ENCODE measurements around the gene P2RX3. TPM values are rescaled to one million over a fixed set of nuclear protein-coding genes. Genes with fewer than 3 reads are reported as not detected.

Gene P2RX3
- total RNA-seq, 2 experiments from 2014 or later: not detected

DNA sequence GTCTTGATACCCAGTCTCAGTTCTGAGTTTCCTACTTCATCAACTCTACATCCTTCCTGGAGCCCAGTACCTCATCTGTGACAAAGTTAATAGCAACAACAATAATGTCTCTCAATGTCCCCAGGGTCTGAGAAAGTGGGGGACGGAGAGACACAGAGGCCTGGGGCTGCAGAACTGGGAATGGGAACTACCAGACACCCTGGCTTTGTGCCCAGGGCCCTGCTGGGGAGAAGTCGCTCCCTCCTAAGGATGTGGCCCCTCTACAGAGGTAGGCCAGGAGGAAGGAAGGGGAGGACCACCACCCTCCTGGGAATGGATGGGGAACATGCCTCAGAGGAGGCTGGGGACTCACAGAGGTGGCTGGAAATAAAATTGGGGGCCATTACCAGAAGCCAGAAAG, 37.3 kb downstream of the P2RX3 start:
- Histone ChIP-seq H3K4me2 (ENCODE audit: low read length) (no peak overlapping the region), H3K36me3 (ENCODE audit: insufficient read depth, low read length) (no peaks in the 10 kb centered on the region), H2AFZ (ENCODE audit: low read length) (no peak overlapping the region), H3K27ac (ENCODE audit: low read depth, low read length, poor library complexity, severe bottlenecking) (no peak overlapping the region), H3K9me2 (ENCODE audit: insufficient read depth, low read length) (no peaks in the 10 kb centered on the region), H3K79me2 (ENCODE audit: insufficient read depth, low read depth, low read length) (no peaks in the 10 kb centered on the region), H3K4me3 (ENCODE audit: low read depth, low read length, poor library complexity, severe bottlenecking) (no peak overlapping the region), H3K9me3 (ENCODE audit: low read length) (no peaks in the 10 kb centered on the region), H3K4me1 (ENCODE audit: insufficient read depth, low read length, poor library complexity, severe bottlenecking) (no peaks in the 10 kb centered on the region), H4K20me1 (ENCODE audit: insufficient read depth, low read length) (no peaks in the 10 kb centered on the region)
- DNase-seq (ENCODE audit: low spot score): no peak
- no peak for TF ChIP-seq EZH2phosphoT487 (IDR thresholded peaks at IDR 0.05; ENCODE audit: borderline replicate concordance, low read depth, low read length)
- TF ChIP-seq, protein P1, sequence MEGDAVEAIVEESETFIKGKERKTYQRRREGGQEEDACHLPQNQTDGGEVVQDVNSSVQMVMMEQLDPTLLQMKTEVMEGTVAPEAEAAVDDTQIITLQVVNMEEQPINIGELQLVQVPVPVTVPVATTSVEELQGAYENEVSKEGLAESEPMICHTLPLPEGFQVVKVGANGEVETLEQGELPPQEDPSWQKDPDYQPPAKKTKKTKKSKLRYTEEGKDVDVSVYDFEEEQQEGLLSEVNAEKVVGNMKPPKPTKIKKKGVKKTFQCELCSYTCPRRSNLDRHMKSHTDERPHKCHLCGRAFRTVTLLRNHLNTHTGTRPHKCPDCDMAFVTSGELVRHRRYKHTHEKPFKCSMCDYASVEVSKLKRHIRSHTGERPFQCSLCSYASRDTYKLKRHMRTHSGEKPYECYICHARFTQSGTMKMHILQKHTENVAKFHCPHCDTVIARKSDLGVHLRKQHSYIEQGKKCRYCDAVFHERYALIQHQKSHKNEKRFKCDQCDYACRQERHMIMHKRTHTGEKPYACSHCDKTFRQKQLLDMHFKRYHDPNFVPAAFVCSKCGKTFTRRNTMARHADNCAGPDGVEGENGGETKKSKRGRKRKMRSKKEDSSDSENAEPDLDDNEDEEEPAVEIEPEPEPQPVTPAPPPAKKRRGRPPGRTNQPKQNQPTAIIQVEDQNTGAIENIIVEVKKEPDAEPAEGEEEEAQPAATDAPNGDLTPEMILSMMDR (conservative IDR thresholded peaks at IDR 0.05; ENCODE audit: low read length): no peak
- ChIA-PET CTCF (ENCODE audit: unreplicated experiment) (no interaction called here), POLR2A (no interaction called here)
- no TSS peak for BruUV-seq (replicated peaks)
- intact Hi-C loops (cut with micrococcal nuclease; ENCODE audit: unreplicated experiment): no loop called here

DNA sequence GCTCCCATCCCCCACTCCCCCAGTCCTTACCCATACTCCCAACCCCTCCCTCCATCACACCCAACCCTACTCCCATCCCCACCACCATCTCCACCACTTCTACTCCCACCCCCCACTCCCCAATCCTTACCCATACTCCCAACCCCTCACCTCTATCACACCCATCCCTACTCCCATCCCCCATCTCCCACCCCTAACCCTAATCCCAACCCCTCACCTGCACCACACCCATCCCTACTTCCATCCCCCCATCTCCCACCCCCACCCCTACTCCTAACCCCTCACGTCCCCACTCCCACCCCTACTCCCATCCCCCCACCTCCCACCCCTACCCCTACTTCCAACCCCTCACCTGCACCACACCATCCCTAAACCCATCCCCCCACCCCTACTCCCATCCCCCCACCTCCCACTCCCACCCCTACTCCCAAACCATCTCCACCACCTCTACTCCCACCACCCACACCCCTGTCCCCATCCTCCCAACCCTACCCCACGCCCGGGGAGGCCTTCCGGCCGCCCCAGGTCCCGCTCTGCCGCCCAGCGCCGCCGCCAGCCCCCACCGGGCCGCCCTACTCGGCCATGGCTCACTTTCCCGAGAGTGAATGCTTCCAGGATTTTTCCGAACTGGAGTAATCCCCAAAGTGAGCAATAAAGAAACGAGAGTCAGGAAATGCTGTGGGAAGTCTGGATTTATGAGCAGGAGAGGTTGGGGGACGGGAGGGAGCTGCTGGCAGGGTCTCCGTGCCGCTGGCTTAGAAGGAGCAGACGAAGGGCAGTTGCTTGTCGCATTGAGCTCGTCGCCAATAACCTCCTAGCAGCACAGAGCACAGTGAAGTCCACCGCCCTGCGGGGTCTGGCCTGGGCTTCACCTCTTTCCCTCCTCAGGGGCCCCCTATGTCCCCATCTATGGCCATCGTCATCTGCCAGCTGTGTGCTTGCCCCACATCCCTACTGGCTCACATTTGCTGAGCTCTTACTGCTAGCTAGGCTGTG, 38.2 kb downstream of the P2RX3 start:
- Histone ChIP-seq H3K4me3 (ENCODE audit: low read depth, low read length, poor library complexity, severe bottlenecking) (no peak overlapping the region), H2AFZ (ENCODE audit: low read length) (no peak overlapping the region), H3K36me3 (ENCODE audit: insufficient read depth, low read length) (no peaks in the 10 kb centered on the region), H4K20me1 (ENCODE audit: insufficient read depth, low read length) (no peaks in the 10 kb centered on the region), H3K9me2 (ENCODE audit: insufficient read depth, low read length) (no peaks in the 10 kb centered on the region), H3K9me3 (ENCODE audit: low read length) (no peaks in the 10 kb centered on the region), H3K27ac (ENCODE audit: low read depth, low read length, poor library complexity, severe bottlenecking) (no peak overlapping the region), H3K4me1 (ENCODE audit: insufficient read depth, low read length, poor library complexity, severe bottlenecking) (no peaks in the 10 kb centered on the region), H3K79me2 (ENCODE audit: insufficient read depth, low read depth, low read length) (no peaks in the 10 kb centered on the region), H3K4me2 (ENCODE audit: low read length) (no peak overlapping the region)
- ChIA-PET POLR2A (interaction anchor here (0.5 kb wide), 1 partner anchor 71 kb away, joined by 3 read pairs; no protein-coding TSS in a partner anchor), CTCF (ENCODE audit: unreplicated experiment) (no interaction called here)
- no peak for DNase-seq (ENCODE audit: low spot score)
- no peak for TF ChIP-seq EZH2phosphoT487 (IDR thresholded peaks at IDR 0.05; ENCODE audit: borderline replicate concordance, low read depth, low read length)
- TF ChIP-seq, protein P1 (conservative IDR thresholded peaks at IDR 0.05; ENCODE audit: low read length): no peak
- intact Hi-C loops (cut with micrococcal nuclease; ENCODE audit: unreplicated experiment): no loop called here
- no TSS peak for BruUV-seq (replicated peaks)

DNA sequence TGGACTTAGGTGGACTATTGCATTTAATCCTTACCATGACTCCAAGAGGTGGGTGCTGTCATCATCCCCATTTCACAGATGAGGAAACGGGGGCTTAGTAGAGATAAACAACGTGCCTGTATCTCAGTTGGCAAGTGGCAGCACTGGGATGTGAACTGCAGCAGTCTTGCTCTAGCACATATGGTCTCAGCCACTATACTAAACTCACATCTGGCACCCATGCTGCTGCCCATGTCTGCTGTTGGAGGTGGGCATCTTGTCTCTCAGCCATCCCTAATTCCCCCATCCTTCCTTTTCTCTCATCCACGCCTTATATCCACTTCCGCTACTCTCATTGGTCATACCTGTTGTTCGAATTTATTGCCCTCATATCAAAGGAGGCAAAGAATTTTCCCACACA, 39.0 kb downstream of the P2RX3 start:
- ChIA-PET CTCF (ENCODE audit: unreplicated experiment) (no interaction called here), POLR2A (no interaction called here)
- Histone ChIP-seq H3K4me2 (ENCODE audit: low read length) (no peak overlapping the region), H2AFZ (ENCODE audit: low read length) (no peak overlapping the region), H4K20me1 (ENCODE audit: insufficient read depth, low read length) (no peaks in the 10 kb centered on the region), H3K4me3 (ENCODE audit: low read depth, low read length, poor library complexity, severe bottlenecking) (no peak overlapping the region), H3K4me1 (ENCODE audit: insufficient read depth, low read length, poor library complexity, severe bottlenecking) (no peaks in the 10 kb centered on the region), H3K36me3 (ENCODE audit: insufficient read depth, low read length) (no peaks in the 10 kb centered on the region), H3K9me2 (ENCODE audit: insufficient read depth, low read length) (no peaks in the 10 kb centered on the region), H3K27ac (ENCODE audit: low read depth, low read length, poor library complexity, severe bottlenecking) (no peak overlapping the region), H3K9me3 (ENCODE audit: low read length) (no peaks in the 10 kb centered on the region), H3K79me2 (ENCODE audit: insufficient read depth, low read depth, low read length) (no peaks in the 10 kb centered on the region)
- BruUV-seq (replicated peaks): no TSS peak
- intact Hi-C loops (cut with micrococcal nuclease; ENCODE audit: unreplicated experiment): no loop called here
- DNase-seq (ENCODE audit: low spot score): no peak
- TF ChIP-seq, protein P1 (conservative IDR thresholded peaks at IDR 0.05; ENCODE audit: low read length): no peak
